A549 (cell line): ENCODE measurements around the gene KRT33A. TPM values are rescaled to one million over a fixed set of nuclear protein-coding genes. Genes with fewer than 3 reads are reported as not detected.
"Not testable (repeated sequence)": the region's sequence is repeated elsewhere in the genome, so short reads cannot be mapped to it uniquely, and the experiment has no call there.

ENCODE experiments used
- ATAC-seq, 2 experiments: fragments of 200-7000 bp in 1 of 2; fragments of >200 bp in 1 of 2; cut with Nextera tagmentation in 1 of 2; cut with Tn5 transposase in 1 of 2; 3 replicates each; pipeline versions ENCODE4 v1.8.0 to v1.9.1; 2018 to 2020; ENCODE audit warnings: mild to moderate bottlenecking in 1 of 2, moderate library complexity in 1 of 2
- CTCF ChIA-PET: fragments of 300-600 bp; sonication (Branson Sonifier 250); formaldehyde crosslinking; extraction: SDS; loops from one replicate; lab custom pipeline; 2021; ENCODE audit warnings: antibody characterized with exemption, inconsistent platforms; lab: Yijun Ruan, JAX
- POLR2A ChIA-PET: fragments of 350-600 bp; formaldehyde crosslinking; extraction: SDS; loops from one replicate; lab custom pipeline; 2021; ENCODE audit warnings: antibody characterized with exemption, inconsistent platforms; lab: Yijun Ruan, JAX
- DNase-seq, 2 experiments: peaks; one replicate each; pipeline versions ENCODE4 v3.0.0 to v3.0.0-alpha.2; 2011 to 2016; ENCODE audit warnings: low read depth in 1 of 2, low spot score in 1 of 2
- FAIRE-seq: peaks from 2 replicates; lab custom pipeline; 2011; peaks lifted over from hg19 to GRCh38; lab: Jason Lieb, UNC
- H3K27ac ChIP-seq, 2 experiments: fragments of >200 bp; sonication (Bioruptor Twin); formaldehyde crosslinking; 3 replicates each; pipeline ENCODE4 v1.5.1; 2016 to 2017
- H3K4me1 ChIP-seq: fragments of >200 bp; sonication (Bioruptor Twin); formaldehyde crosslinking; 3 replicates; pipeline ENCODE4 v1.6.1; 2016
- H3K4me2 ChIP-seq: fragments of >200 bp; sonication (Bioruptor Twin); formaldehyde crosslinking; 3 replicates; pipeline ENCODE4 v1.6.1; 2016
- H3K4me3 ChIP-seq: fragments of >200 bp; sonication (Bioruptor Twin); formaldehyde crosslinking; 3 replicates; pipeline ENCODE4 v1.5.1; 2016
- H3K9me3 ChIP-seq: fragments of >200 bp; sonication (Bioruptor Twin); formaldehyde crosslinking; 3 replicates; pipeline ENCODE4 v1.6.1; 2016
- CBX8 ChIP-seq: fragments of 200-600 bp; sonication (generic); IDR thresholded peaks from 2 replicates; pipeline ENCODE4 v1.6.1; 2016
- CHD4 ChIP-seq: fragments of 200-600 bp; sonication (generic); IDR thresholded peaks from 2 replicates; pipeline ENCODE4 v1.6.1; 2016; ENCODE audit warnings: antibody characterized with exemption, mild to moderate bottlenecking, borderline replicate concordance
- EP300 ChIP-seq, 2 experiments: fragments of >200 bp; sonication (Bioruptor Twin); formaldehyde crosslinking; IDR thresholded peaks; 2 replicates in 1 of 2; 3 replicates in 1 of 2; pipeline ENCODE4 v1.6.1; 2016 to 2017
- FOSL2 ChIP-seq, 2 experiments: fragments of 450-650 bp in 1 of 2; fragments of >200 bp in 1 of 2; sonication (Bioruptor Twin) in 1 of 2; formaldehyde crosslinking; IDR thresholded peaks; 2 replicates each; pipeline versions ENCODE4 v1.5.0 to v1.6.1; 2016 to 2020; ENCODE audit warnings: mild to moderate bottlenecking in 1 of 2, moderate library complexity in 1 of 2
- GATA3 ChIP-seq: IDR thresholded peaks from 2 replicates; pipeline ENCODE4 v1.6.1; 2012; ENCODE audit warnings: borderline replicate concordance
- HDAC2 ChIP-seq: fragments of 200-600 bp; sonication (generic); IDR thresholded peaks from 2 replicates; pipeline ENCODE4 v1.6.1; 2016
- HEYL ChIP-seq: fragments of 250-450 bp; sonication (Bioruptor Pico); IDR thresholded peaks from 2 replicates; pipeline ENCODE4 v1.8.0; 2021; ENCODE audit warnings: mild to moderate bottlenecking, moderate library complexity
- HOXA7 ChIP-seq: fragments of 250-450 bp; sonication (Bioruptor Pico); IDR thresholded peaks from 2 replicates; pipeline ENCODE4 v1.5.0; 2020; ENCODE audit warnings: mild to moderate bottlenecking, moderate library complexity
- HOXB13 ChIP-seq: fragments of 250-450 bp; sonication (Bioruptor Pico); IDR thresholded peaks from 2 replicates; pipeline ENCODE4 v1.5.0; 2020; ENCODE audit warnings: low read depth, mild to moderate bottlenecking, moderate library complexity
- JUN ChIP-seq, 2 experiments: fragments of >200 bp; sonication (Bioruptor Twin); formaldehyde crosslinking; IDR thresholded peaks; 2 replicates in 1 of 2; 3 replicates in 1 of 2; pipeline ENCODE4 v1.6.1; 2016 to 2017
- JUNB ChIP-seq: fragments of >200 bp; sonication (Bioruptor Twin); formaldehyde crosslinking; IDR thresholded peaks from 2 replicates; pipeline ENCODE4 v1.6.1; 2016
- KDM1A ChIP-seq: fragments of 200-600 bp; sonication (generic); IDR thresholded peaks from 2 replicates; pipeline ENCODE4 v1.6.1; 2016; ENCODE audit warnings: low read depth, mild to moderate bottlenecking
- MAFK ChIP-seq: fragments of 450-650 bp; IDR thresholded peaks from 2 replicates; pipeline ENCODE4 v1.6.1; 2014; ENCODE audit not compliant: partially characterized antibody
- MAZ ChIP-seq: fragments of 150-350 bp; IDR thresholded peaks from 2 replicates; pipeline ENCODE4 v1.6.1; 2014; ENCODE audit warnings: antibody characterized with exemption, low read depth, low read length, borderline replicate concordance
- MYC ChIP-seq: IDR thresholded peaks from 2 replicates; pipeline ENCODE4 v1.6.1; 2012; ENCODE audit warnings: mild to moderate bottlenecking, inconsistent platforms, low read length, improper control_type of control experiment, borderline replicate concordance
- NR3C1 ChIP-seq: fragments of >200 bp; sonication (Bioruptor Twin); formaldehyde crosslinking; IDR thresholded peaks from 3 replicates; pipeline ENCODE4 v1.6.1; 2017
- PHF8 ChIP-seq: fragments of 200-600 bp; sonication (generic); IDR thresholded peaks from 2 replicates; pipeline ENCODE4 v1.6.1; 2016; ENCODE audit warnings: low read depth, mild to moderate bottlenecking, antibody characterized with exemption, moderate library complexity, borderline replicate concordance
- POLR2A ChIP-seq: IDR thresholded peaks from 2 replicates; pipeline ENCODE4 v1.6.1; 2012; ENCODE audit warnings: mild to moderate bottlenecking, low read length
- RARB ChIP-seq: fragments of 250-450 bp; sonication (Bioruptor Pico); IDR thresholded peaks from 2 replicates; pipeline ENCODE4 v1.8.0; 2021; ENCODE audit warnings: mild to moderate bottlenecking, moderate library complexity
- RNF2 ChIP-seq: fragments of 200-600 bp; sonication (generic); IDR thresholded peaks from 2 replicates; pipeline ENCODE4 v1.6.1; 2016; ENCODE audit warnings: low read depth, mild to moderate bottlenecking, antibody characterized with exemption, moderate library complexity, borderline replicate concordance
- ZC3H11A ChIP-seq: fragments of 450-650 bp; IDR thresholded peaks from 2 replicates; pipeline ENCODE4 v1.6.1; 2014; ENCODE audit warnings: antibody characterized with exemption, mild to moderate bottlenecking
- WGBS: methylation state at CpG from one replicate; pipeline ENCODE4 v1.1.6; 2017; ENCODE audit errors: missing lambda C conversion rate; 5-methylcytosine and 5-hydroxymethylcytosine counted together
- polyA plus RNA-seq, 4 experiments: library from polyadenylated mRNA; depleted of rRNA in 3 of 4; stranded (reverse); fragments of >200 nt; fragmentation: RNase III in 1 of 4; extraction: RNeasy Plus Mini Kit Qiagen cat#74134 plus additional on column Dnase treatment in 1 of 4; gene quantifications; 2 replicates in 3 of 4; 3 replicates in 1 of 4; pipeline ENCODE4 v1.2.3, GENCODE V29; 2011 to 2017
- TF ChIP-seq, protein P1 (sequence below): fragments of >200 bp; sonication (Bioruptor Twin); formaldehyde crosslinking; IDR thresholded peaks from 3 replicates; pipeline ENCODE4 v1.6.1; 2016
- TF ChIP-seq, protein P2 (sequence below): fragments of 200-600 bp; sonication (generic); IDR thresholded peaks from 2 replicates; pipeline ENCODE4 v1.6.1; 2016; ENCODE audit warnings: antibody characterized with exemption, mild to moderate bottlenecking, moderate library complexity
- TF ChIP-seq, protein P3 (sequence below): IDR thresholded peaks from 2 replicates; pipeline ENCODE4 v1.6.1; 2012

KRT33A gene
- polyA plus RNA-seq, 2 of the 4 experiments (the other 2 are of a cell fraction): not detected

DNA sequence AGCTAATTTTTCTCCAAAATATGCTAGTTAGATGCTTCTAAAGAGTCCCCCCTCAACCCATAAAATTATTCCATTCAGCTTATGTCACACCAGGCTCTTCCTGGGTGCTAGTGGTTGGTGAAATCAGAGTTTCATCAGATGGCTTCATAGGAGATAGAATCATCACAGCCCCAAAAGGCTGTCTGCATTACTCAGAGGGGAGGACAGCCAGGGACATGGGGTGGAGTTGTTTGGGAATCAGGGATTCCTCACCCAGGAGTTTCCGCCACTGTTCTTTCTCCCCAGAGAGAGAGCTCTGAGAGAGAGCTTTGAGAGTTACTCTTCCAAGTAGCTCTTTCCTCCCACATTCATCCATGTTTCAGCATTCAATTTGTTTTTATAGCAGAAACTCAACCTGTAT is 31.8 kb upstream of the KRT33A start:
- Histone ChIP-seq H3K27ac (no peak overlapping the region), H3K4me3 (no peak overlapping the region), H3K4me2 (no peak overlapping the region), H3K9me3 (peaks cover 15% of the 10 kb centered on the region), H3K4me1 (peaks cover 10% of the 10 kb centered on the region)
- POLR2A ChIA-PET: no interaction called here
- no peak for DNase-seq
- FAIRE-seq: no peak
- TF ChIP-seq NR3C1: no peak
- no peak for TF ChIP-seq HOXA7 (CRISPR knock-in tag)
- no peak for TF ChIP-seq RARB
- no peak for TF ChIP-seq JUN (IDR thresholded peaks at IDR 0.05)
- TF ChIP-seq PHF8: no peak
- no peak for TF ChIP-seq ZC3H11A
- TF ChIP-seq, protein P1, sequence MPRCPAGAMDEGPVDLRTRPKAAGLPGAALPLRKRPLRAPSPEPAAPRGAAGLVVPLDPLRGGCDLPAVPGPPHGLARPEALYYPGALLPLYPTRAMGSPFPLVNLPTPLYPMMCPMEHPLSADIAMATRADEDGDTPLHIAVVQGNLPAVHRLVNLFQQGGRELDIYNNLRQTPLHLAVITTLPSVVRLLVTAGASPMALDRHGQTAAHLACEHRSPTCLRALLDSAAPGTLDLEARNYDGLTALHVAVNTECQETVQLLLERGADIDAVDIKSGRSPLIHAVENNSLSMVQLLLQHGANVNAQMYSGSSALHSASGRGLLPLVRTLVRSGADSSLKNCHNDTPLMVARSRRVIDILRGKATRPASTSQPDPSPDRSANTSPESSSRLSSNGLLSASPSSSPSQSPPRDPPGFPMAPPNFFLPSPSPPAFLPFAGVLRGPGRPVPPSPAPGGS: no peak
- no peak for TF ChIP-seq MYC
- TF ChIP-seq POLR2A: no peak
- TF ChIP-seq CBX8: no peak
- TF ChIP-seq, protein P2, sequence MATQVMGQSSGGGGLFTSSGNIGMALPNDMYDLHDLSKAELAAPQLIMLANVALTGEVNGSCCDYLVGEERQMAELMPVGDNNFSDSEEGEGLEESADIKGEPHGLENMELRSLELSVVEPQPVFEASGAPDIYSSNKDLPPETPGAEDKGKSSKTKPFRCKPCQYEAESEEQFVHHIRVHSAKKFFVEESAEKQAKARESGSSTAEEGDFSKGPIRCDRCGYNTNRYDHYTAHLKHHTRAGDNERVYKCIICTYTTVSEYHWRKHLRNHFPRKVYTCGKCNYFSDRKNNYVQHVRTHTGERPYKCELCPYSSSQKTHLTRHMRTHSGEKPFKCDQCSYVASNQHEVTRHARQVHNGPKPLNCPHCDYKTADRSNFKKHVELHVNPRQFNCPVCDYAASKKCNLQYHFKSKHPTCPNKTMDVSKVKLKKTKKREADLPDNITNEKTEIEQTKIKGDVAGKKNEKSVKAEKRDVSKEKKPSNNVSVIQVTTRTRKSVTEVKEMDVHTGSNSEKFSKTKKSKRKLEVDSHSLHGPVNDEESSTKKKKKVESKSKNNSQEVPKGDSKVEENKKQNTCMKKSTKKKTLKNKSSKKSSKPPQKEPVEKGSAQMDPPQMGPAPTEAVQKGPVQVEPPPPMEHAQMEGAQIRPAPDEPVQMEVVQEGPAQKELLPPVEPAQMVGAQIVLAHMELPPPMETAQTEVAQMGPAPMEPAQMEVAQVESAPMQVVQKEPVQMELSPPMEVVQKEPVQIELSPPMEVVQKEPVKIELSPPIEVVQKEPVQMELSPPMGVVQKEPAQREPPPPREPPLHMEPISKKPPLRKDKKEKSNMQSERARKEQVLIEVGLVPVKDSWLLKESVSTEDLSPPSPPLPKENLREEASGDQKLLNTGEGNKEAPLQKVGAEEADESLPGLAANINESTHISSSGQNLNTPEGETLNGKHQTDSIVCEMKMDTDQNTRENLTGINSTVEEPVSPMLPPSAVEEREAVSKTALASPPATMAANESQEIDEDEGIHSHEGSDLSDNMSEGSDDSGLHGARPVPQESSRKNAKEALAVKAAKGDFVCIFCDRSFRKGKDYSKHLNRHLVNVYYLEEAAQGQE: no peak
- no peak for TF ChIP-seq MAZ
- no peak for TF ChIP-seq HDAC2
- TF ChIP-seq CHD4: no peak
- no peak for TF ChIP-seq HOXB13
- TF ChIP-seq RNF2: no peak
- no peak for TF ChIP-seq HEYL
- TF ChIP-seq KDM1A: no peak
- no peak for ATAC-seq
- CTCF ChIA-PET: interaction anchor here (0.7 to 1.0 kb wide), 2 partner anchors 8 to 166 kb away, joined by 3 read pairs; no protein-coding TSS in a partner anchor
- 100% methylated on average over 1 of the region's 1 CpG for WGBS

DNA sequence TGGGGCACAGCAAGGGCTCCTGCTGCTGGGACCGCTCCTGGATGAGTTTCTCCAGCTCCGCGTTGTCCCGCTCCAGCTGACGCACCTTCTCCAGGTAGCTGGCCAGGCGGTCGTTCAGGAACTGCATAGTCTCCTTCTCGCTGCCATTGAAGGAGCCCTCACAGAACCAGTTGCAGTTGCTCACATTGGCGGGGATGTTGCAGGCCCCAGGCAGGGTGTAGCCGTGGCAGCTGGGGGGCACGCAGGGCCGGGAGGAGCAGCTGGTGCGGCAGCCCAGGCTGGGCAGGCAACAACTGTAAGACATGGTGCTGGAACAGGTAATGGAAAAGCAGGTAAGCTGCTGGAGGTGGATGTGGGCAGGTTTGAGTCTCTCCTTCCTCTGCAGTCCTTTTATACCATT is 31.3 kb upstream of the KRT33A start, which contains the start of gene KRT34:
KRT34 (minus strand) TSS at position 364 of the 400 bp plus-strand sequence; CDS start at position 304, 60 bp downstream.
- H3K9me3 ChIP-seq: peaks cover 11% of the 10 kb centered on the region
- FAIRE-seq, DNase-seq, H3K4me3 ChIP-seq, POLR2A ChIA-PET, H3K4me2 ChIP-seq, ATAC-seq, H3K27ac ChIP-seq: not testable (repeated sequence)
- WGBS: 86% methylated on average over 12 of the region's 13 CpGs
- H3K4me1 ChIP-seq: peaks cover 10% of the 10 kb centered on the region
- CTCF ChIA-PET: interaction anchor here (0.7 to 1.5 kb wide), 9 partner anchors 9 to 475 kb away, joined by 3 to 7 read pairs (median 3); no protein-coding TSS in a partner anchor

DNA sequence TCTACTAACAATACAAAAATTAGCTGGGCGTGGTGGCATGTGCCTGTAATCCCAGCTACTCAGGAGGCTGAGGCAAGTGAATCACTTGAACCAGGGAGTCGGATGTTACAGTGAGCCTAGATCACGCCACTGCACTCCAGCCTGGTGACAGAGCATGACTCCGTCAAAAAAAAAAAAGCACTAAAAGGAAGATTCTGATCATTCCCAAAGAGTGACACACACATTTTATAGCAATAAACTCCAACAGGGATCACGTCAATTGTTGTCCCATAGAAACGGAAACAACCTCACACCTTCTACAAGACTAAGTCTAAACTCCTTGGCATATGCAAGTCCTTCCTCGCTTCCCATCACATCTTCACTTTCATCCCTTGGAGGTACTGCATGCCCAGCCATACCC is 29.5 kb upstream of the KRT33A start:
- CTCF ChIA-PET: interaction anchor here (0.7 to 2.2 kb wide), 4 partner anchors 11 to 282 kb away, joined by 4 to 5 read pairs (median 4); no protein-coding TSS in a partner anchor
- DNase-seq (peak; percentile 57 to 73), ATAC-seq (peak; percentile 72 to 78; a peak in 5 of 6 replicates)
- POLR2A ChIA-PET, H3K4me3 ChIP-seq, H3K9me3 ChIP-seq, FAIRE-seq: not testable (repeated sequence)
- 20% methylated on average over 7 of the region's 7 CpGs for WGBS
- Histone ChIP-seq H3K4me2 (peak overlapping the region; percentile 45), H3K27ac (peak overlapping the region; percentile 0 to 48; a peak in 3 of 6 replicates), H3K4me1 (peaks cover 10% of the 10 kb centered on the region)
- TF ChIP-seq FOSL2 (IDR thresholded peaks at IDR 0.05) (peak; percentile 37; the same call in 1 of the 2 replicates), FOSL2 (CRISPR knock-in tag; IDR thresholded peaks at IDR 0.05) (peak; percentile 43; the same call in 1 of the 2 replicates), JUNB (peak; percentile 52; the same call in 1 of the 2 replicates), GATA3 (peak; percentile 36; the same call in 1 of the 2 replicates), EP300 (IDR thresholded peaks at IDR 0.05) (peak in 1 of 2 experiments; percentile 32; a peak in 1 of 5 replicates), MAFK (peak; percentile 27)
- TF ChIP-seq, protein P3, sequence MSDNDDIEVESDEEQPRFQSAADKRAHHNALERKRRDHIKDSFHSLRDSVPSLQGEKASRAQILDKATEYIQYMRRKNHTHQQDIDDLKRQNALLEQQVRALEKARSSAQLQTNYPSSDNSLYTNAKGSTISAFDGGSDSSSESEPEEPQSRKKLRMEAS: peak; percentile 54
- TF ChIP-seq, protein P1: 0 out of 3 replicates have a peak, but pooled peaks have one; percentile 45
